ENCODE measurements around the gene PPP1R12C. TPM values are rescaled to one million over a fixed set of nuclear protein-coding genes. Genes with fewer than 3 reads are reported as not detected.

Gene PPP1R12C
- total and polyA plus RNA-seq, 10 of the 15 experiments (the other 5 are each of a cell fraction or from before 2014, with no cell fraction given), result 1.4 to 84.7 (median 20.5) TPM

DNA sequence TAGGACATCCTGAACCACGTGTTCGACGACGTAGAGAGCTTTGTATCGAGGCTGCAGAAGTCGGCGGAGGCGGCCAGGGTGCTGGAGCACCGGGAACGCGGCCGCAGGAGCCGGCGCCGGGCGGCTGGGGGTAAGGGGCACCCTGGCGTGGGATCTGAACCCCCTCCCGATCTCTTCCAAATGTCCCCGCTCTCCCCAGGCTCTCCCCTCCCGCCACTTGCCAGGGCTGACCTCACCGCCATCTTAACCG is 35.7 kb downstream of the PPP1R12C start (continued):
- TF ChIP-seq, protein P1, sequence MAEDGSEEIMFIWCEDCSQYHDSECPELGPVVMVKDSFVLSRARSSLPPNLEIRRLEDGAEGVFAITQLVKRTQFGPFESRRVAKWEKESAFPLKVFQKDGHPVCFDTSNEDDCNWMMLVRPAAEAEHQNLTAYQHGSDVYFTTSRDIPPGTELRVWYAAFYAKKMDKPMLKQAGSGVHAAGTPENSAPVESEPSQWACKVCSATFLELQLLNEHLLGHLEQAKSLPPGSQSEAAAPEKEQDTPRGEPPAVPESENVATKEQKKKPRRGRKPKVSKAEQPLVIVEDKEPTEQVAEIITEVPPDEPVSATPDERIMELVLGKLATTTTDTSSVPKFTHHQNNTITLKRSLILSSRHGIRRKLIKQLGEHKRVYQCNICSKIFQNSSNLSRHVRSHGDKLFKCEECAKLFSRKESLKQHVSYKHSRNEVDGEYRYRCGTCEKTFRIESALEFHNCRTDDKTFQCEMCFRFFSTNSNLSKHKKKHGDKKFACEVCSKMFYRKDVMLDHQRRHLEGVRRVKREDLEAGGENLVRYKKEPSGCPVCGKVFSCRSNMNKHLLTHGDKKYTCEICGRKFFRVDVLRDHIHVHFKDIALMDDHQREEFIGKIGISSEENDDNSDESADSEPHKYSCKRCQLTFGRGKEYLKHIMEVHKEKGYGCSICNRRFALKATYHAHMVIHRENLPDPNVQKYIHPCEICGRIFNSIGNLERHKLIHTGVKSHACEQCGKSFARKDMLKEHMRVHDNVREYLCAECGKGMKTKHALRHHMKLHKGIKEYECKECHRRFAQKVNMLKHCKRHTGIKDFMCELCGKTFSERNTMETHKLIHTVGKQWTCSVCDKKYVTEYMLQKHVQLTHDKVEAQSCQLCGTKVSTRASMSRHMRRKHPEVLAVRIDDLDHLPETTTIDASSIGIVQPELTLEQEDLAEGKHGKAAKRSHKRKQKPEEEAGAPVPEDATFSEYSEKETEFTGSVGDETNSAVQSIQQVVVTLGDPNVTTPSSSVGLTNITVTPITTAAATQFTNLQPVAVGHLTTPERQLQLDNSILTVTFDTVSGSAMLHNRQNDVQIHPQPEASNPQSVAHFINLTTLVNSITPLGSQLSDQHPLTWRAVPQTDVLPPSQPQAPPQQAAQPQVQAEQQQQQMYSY (CRISPR knock-in tag; IDR thresholded peaks at IDR 0.05), result no peak
- no peak for TF ChIP-seq TCF7 (IDR thresholded peaks at IDR 0.05; ENCODE audit: borderline replicate concordance)

DNA sequence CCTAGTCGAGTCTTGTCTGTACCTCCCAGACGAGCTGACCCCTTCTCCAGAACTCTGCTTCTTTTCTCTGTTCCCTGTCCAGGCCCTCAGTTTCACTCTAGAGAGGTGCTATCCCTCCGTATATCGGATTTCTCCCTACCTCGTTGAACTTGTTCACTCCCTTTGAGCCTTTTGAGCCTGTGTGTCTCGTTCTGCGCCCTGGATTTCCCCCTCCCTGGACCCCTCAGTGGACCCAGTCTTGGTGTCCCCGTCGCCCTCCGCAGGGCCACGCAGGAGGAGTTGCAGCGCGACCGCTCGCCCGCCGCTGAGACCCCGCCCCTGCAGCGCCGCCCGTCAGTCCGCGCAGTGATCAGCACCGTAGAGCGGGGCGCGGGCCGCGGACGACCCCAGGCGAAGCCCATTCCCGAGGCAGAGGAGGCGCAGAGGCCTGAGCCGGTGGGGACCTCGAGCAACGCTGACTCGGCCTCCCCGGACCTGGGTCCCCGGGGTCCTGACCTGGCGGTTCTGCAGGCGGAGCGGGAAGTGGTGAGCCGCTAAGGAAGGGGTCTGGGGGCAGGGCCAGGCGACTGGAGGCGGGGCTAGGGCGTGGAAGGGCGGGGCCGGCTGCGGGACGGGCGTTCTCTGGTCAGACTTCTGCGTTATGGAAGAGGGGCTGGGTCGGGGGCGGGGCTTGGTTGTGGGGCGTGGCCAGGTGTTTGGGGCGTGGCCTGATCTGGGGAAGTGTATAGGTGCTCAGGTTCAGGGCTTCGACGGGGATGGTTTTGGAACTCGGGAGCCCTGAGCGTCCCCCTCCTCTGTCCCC is 36.3 kb downstream of the PPP1R12C start:
- Histone ChIP-seq H2AFZ (ENCODE audit: control insufficient read depth, low read depth, low read length) (peak overlapping the region; percentile 79), H4K20me1 (ENCODE audit: control insufficient read depth, insufficient read depth) (no peaks in the 10 kb centered on the region), H3K9ac (ENCODE audit: control insufficient read depth, insufficient read depth, low read length) (peak overlapping the region; percentile 13; the same call in 1 of the 2 replicates), H3K4me2 (ENCODE audit: control insufficient read depth, insufficient read depth) (peak overlapping the region; percentile 97), H3K4me1 (ENCODE audit: control insufficient read depth, insufficient read depth, low read length) (peaks cover 7% of the 10 kb centered on the region; the same call in 1 of the 2 replicates), H3K79me2 (ENCODE audit: control insufficient read depth, insufficient read depth, low read length) (no peaks in the 10 kb centered on the region), H3K4me3 (peak overlapping the region; percentile 60), H3K27ac (ENCODE audit: control insufficient read depth, insufficient read depth) (no peak overlapping the region), H3K27me3 (replicated peaks in 1 of 2; ENCODE audit: control insufficient read depth in 2 of 2, insufficient read depth in 2 of 2, low read length in 1 of 2) (no peaks in the 10 kb centered on the region; a peak in 2 of 4 replicates), H3K36me3 (ENCODE audit: control insufficient read depth in 2 of 2, insufficient read depth in 2 of 2, low read length in 1 of 2) (no peaks in the 10 kb centered on the region), H3K9me3 (replicated peaks; ENCODE audit: control insufficient read depth, insufficient read depth, low read length) (no peaks in the 10 kb centered on the region; the same call in 2 of the 3 replicates)
- RAD21 ChIA-PET (ENCODE audit: unreplicated experiment), result interaction anchor here (1.7 kb wide), 1 partner anchor 19 kb away, joined by 6 read pairs; the partner anchor contains the start of gene RDH13
- DNase-seq (ENCODE audit: low read depth, low spot score) (peak; percentile 35), FAIRE-seq (no peak), ATAC-seq (peak; percentile 89)
- intact Hi-C loops (cut with micrococcal nuclease; ENCODE audit: unreplicated experiment) (no loop called here), in situ Hi-C loops (cut with MboI) (no loop called here)
- SMC1A ChIA-PET (ENCODE audit: uncharacterized antibody, unreplicated experiment), result no interaction called here
- no TSS peak for BruUV-seq (replicated peaks)
- POLR2A ChIA-PET, result interaction anchor here (0.9 kb wide), 1 partner anchor 71 kb away, joined by 3 read pairs; no protein-coding TSS in a partner anchor
- CTCF ChIA-PET, result interaction anchor here (0.8 to 1.0 kb wide), 2 partner anchors 8 to 18 kb away, joined by 3 to 5 read pairs; partner anchors contain the start of gene RDH13
- 5% methylated on average over 39 of the region's 60 CpGs for WGBS (ENCODE audit: insufficient coverage, insufficient replicate concordance, low lambda C conversion rate, missing lambda C conversion rate)
- TF ChIP-seq RAD51 (IDR thresholded peaks at IDR 0.05), result no peak
- no peak for TF ChIP-seq TCF12 (IDR thresholded peaks at IDR 0.05; ENCODE audit: low read depth, low read length)
- no peak for TF ChIP-seq RBBP5 (conservative IDR thresholded peaks at IDR 0.05)
- no peak for TF ChIP-seq PML (IDR thresholded peaks at IDR 0.05; ENCODE audit: low read length)
- TF ChIP-seq BRCA1 (IDR thresholded peaks at IDR 0.05; ENCODE audit: low read depth, low read length), result no peak
- TF ChIP-seq MEF2B (IDR thresholded peaks at IDR 0.05; ENCODE audit: partially characterized antibody, poor library complexity, severe bottlenecking), result peak; percentile 31
- TF ChIP-seq SMC3 (IDR thresholded peaks at IDR 0.05; ENCODE audit: borderline replicate concordance, low read length), result no peak
- no peak for TF ChIP-seq IKZF2 (IDR thresholded peaks at IDR 0.05)
- TF ChIP-seq, protein P2, sequence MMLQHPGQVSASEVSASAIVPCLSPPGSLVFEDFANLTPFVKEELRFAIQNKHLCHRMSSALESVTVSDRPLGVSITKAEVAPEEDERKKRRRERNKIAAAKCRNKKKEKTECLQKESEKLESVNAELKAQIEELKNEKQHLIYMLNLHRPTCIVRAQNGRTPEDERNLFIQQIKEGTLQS (IDR thresholded peaks at IDR 0.05; ENCODE audit: borderline replicate concordance, extremely low read depth, low read depth, low read length), result no peak
- TF ChIP-seq NR2C2 (IDR thresholded peaks at IDR 0.05; ENCODE audit: borderline replicate concordance, control insufficient read depth, insufficient read length, low read depth), result no peak
- TF ChIP-seq HDAC6 (IDR thresholded peaks at IDR 0.05; ENCODE audit: unreplicated experiment), result no peak
- TF ChIP-seq MEF2A (IDR thresholded peaks at IDR 0.05; ENCODE audit: insufficient read depth, low read depth, low read length), result no peak
- TF ChIP-seq, protein P3, sequence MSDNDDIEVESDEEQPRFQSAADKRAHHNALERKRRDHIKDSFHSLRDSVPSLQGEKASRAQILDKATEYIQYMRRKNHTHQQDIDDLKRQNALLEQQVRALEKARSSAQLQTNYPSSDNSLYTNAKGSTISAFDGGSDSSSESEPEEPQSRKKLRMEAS (IDR thresholded peaks at IDR 0.05; ENCODE audit: low read depth, low read length), result no peak
- no peak for TF ChIP-seq SREBF1 (IDR thresholded peaks at IDR 0.05; ENCODE audit: low read length)
- TF ChIP-seq SPI1 (IDR thresholded peaks at IDR 0.05; ENCODE audit: borderline replicate concordance, insufficient read depth, low read depth, low read length), result 0 out of 2 replicates have a peak, but pooled peaks have one; percentile 12
- no peak for TF ChIP-seq IRF4 (IDR thresholded peaks at IDR 0.05; ENCODE audit: low read depth, low read length)
- peak; percentile 37; the same call in 1 of the 2 replicates for TF ChIP-seq SMARCA5 (IDR thresholded peaks at IDR 0.05)
- TF ChIP-seq GATAD2B (conservative IDR thresholded peaks at IDR 0.05; ENCODE audit: low read depth), result peak; percentile 35; the same call in 1 of the 2 replicates
